ENCODE measurements around the gene AOPEP. TPM values are rescaled to one million over a fixed set of nuclear protein-coding genes. Genes with fewer than 3 reads are reported as not detected.

The AOPEP gene
- total and polyA plus RNA-seq, 2 donors (not counting 1 experiment from before 2014, with no cell fraction given) = 66.1 to 94.1 TPM

GRCh38 chr9:94681508-94681907, 45.0 kb upstream of the AOPEP start:
- H3K79me2 ChIP-seq (ENCODE audit: control insufficient read depth, insufficient read depth, low read length) = no peaks in the 10 kb centered on the region
- peak; percentile 76 to 80 for DNase-seq (ENCODE audit: low read depth in 2 of 2)
- H3K4me2 ChIP-seq (ENCODE audit: extremely low read depth, insufficient read depth, low read length) = no peak overlapping the region

GRCh38 chr9:94685359-94685758, 41.1 kb upstream of the AOPEP start:
- no peak for DNase-seq (ENCODE audit: low read depth in 2 of 2)
- no peak overlapping the region for H3K9ac ChIP-seq (ENCODE audit: insufficient read depth, low read length)
- no peaks in the 10 kb centered on the region for H4K20me1 ChIP-seq (ENCODE audit: control insufficient read depth, extremely low read depth, insufficient read depth, low read length)
- no peaks in the 10 kb centered on the region for H3K4me1 ChIP-seq (ENCODE audit: control insufficient read depth, extremely low read depth, insufficient read depth, low read length)
- H2AFZ ChIP-seq (ENCODE audit: low read length) = no peak overlapping the region
- H3K9me3 ChIP-seq (ENCODE audit: control insufficient read depth, insufficient read depth, low read depth, low read length) = no peaks in the 10 kb centered on the region
- H3K79me2 ChIP-seq (ENCODE audit: control insufficient read depth, insufficient read depth, low read length) = no peaks in the 10 kb centered on the region
- H3K4me2 ChIP-seq (ENCODE audit: extremely low read depth, insufficient read depth, low read length) = no peak overlapping the region
- H3K27me3 ChIP-seq (ENCODE audit: control insufficient read depth, insufficient read depth, low read length) = peaks cover 2% of the 10 kb centered on the region
- no peak overlapping the region for H3K27ac ChIP-seq (ENCODE audit: insufficient read depth, low read length)
- no peaks in the 10 kb centered on the region for H3K36me3 ChIP-seq (ENCODE audit: control insufficient read depth, insufficient read depth, low read length)
- H3K4me3 ChIP-seq (replicated peaks in 1 of 4; ENCODE audit: control extremely low read depth in 1 of 4, insufficient read depth in 1 of 4, low read depth in 3 of 4, low read length in 4 of 4) = no peak overlapping the region
- TF ChIP-seq EZH2 (IDR thresholded peaks at IDR 0.05; ENCODE audit: low read length, missing control alignments) (no peak), CTCF (conservative IDR thresholded peaks at IDR 0.05 in 1 of 2, IDR thresholded peaks at IDR 0.05 in 1 of 2; ENCODE audit: low read depth in 1 of 2, low read length in 2 of 2) (no peak)

More at GRCh38 chr9:94681508-94681907, 45.0 kb upstream of the AOPEP start:
- H3K4me3 ChIP-seq (replicated peaks in 1 of 4; ENCODE audit: control extremely low read depth in 1 of 4, insufficient read depth in 1 of 4, low read depth in 3 of 4, low read length in 4 of 4) = no peak overlapping the region
- no peak overlapping the region for H3K27ac ChIP-seq (ENCODE audit: insufficient read depth, low read length)
- no peaks in the 10 kb centered on the region for H4K20me1 ChIP-seq (ENCODE audit: control insufficient read depth, extremely low read depth, insufficient read depth, low read length)
- no peaks in the 10 kb centered on the region for H3K9me3 ChIP-seq (ENCODE audit: control insufficient read depth, insufficient read depth, low read depth, low read length)
- H3K27me3 ChIP-seq (ENCODE audit: control insufficient read depth, insufficient read depth, low read length) = no peaks in the 10 kb centered on the region
- H3K4me1 ChIP-seq (ENCODE audit: control insufficient read depth, extremely low read depth, insufficient read depth, low read length) = no peaks in the 10 kb centered on the region
- H3K36me3 ChIP-seq (ENCODE audit: control insufficient read depth, insufficient read depth, low read length) = no peaks in the 10 kb centered on the region
- H2AFZ ChIP-seq (ENCODE audit: low read length) = peak overlapping the region; percentile 15
- TF ChIP-seq CTCF (conservative IDR thresholded peaks at IDR 0.05 in 1 of 2, IDR thresholded peaks at IDR 0.05 in 1 of 2; ENCODE audit: low read depth in 1 of 2, low read length in 2 of 2) (peak; percentile 69 to 80), EZH2 (IDR thresholded peaks at IDR 0.05; ENCODE audit: low read length, missing control alignments) (no peak)
- no peak overlapping the region for H3K9ac ChIP-seq (ENCODE audit: insufficient read depth, low read length)

GRCh38 chr9:94687451-94687850, 39.0 kb upstream of the AOPEP start:
- TF ChIP-seq CTCF (conservative IDR thresholded peaks at IDR 0.05 in 1 of 2, IDR thresholded peaks at IDR 0.05 in 1 of 2; ENCODE audit: low read depth in 1 of 2, low read length in 2 of 2) (no peak), EZH2 (IDR thresholded peaks at IDR 0.05; ENCODE audit: low read length, missing control alignments) (no peak)
- Histone ChIP-seq H2AFZ (ENCODE audit: low read length) (no peak overlapping the region), H3K4me2 (ENCODE audit: extremely low read depth, insufficient read depth, low read length) (no peak overlapping the region), H3K27me3 (ENCODE audit: control insufficient read depth, insufficient read depth, low read length) (peaks cover 2% of the 10 kb centered on the region), H3K36me3 (ENCODE audit: control insufficient read depth, insufficient read depth, low read length) (no peaks in the 10 kb centered on the region), H3K9ac (ENCODE audit: insufficient read depth, low read length) (no peak overlapping the region), H3K27ac (ENCODE audit: insufficient read depth, low read length) (no peak overlapping the region), H4K20me1 (ENCODE audit: control insufficient read depth, extremely low read depth, insufficient read depth, low read length) (no peaks in the 10 kb centered on the region), H3K79me2 (ENCODE audit: control insufficient read depth, insufficient read depth, low read length) (no peaks in the 10 kb centered on the region), H3K4me3 (replicated peaks in 1 of 4; ENCODE audit: control extremely low read depth in 1 of 4, insufficient read depth in 1 of 4, low read depth in 3 of 4, low read length in 4 of 4) (no peak overlapping the region), H3K9me3 (ENCODE audit: control insufficient read depth, insufficient read depth, low read depth, low read length) (no peaks in the 10 kb centered on the region), H3K4me1 (ENCODE audit: control insufficient read depth, extremely low read depth, insufficient read depth, low read length) (no peaks in the 10 kb centered on the region)
- DNase-seq (ENCODE audit: low read depth in 2 of 2) = no peak
